GM21447 (cell line): ENCODE measurements around the gene ACKR2.
"Not testable (repeated sequence)": the region's sequence is repeated elsewhere in the genome, so short reads cannot be mapped to it uniquely, and the experiment has no call there.

Source experiments
- ATAC-seq: cut with Tn5 transposase; IDR thresholded peaks from one replicate; pipeline ENCODE4 v1.9.1; 2021; ENCODE audit not compliant: unreplicated experiment

The ACKR2 gene

DNA sequence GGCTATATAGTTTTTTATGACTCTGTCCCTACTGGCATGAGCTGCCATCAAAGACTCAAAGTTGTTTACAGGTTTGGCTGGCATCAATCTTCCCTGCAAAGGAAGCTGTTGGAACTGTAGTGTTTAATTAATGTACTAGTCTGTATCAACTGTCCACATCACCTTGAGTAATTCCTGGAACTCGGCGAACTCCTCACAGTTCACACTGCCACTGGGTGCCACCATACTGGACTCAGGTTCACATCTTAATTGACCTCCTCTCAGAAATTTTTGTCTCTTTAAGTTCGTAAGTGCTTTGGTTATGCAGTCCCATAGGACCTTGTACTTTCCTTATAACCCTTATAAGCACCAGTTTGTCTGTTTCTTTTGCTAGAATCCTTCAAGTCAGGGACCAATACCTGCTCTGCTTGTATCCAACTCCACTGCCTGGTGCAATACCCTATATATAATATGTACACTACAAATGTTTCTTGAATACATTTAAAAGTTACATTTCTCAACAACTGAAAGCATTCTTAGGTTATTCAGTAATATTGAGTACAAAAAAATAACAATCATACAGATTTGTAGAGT, 8.1 kb upstream of the ACKR2 start:
- ATAC-seq = no peak

DNA sequence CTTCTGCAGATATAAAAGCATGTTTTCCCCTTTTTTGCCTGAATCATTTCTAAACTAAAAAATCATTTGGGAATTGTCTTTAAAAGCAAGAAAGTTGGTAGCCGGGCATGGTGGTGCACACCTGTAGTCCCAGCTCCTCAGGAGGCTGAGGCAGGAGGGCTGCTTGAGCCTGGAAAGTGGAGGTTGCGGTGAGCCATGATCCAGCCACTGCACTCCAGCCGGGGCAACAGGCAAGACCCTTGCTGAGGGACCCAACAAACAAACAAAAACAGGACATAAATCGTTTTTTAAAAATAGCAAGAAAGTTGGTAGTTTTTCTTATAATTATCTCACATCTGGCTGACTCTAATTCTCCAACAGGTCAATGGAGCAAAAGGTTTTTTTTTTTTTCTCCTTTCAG, 7.5 kb upstream of the ACKR2 start:
- ATAC-seq = no peak

DNA sequence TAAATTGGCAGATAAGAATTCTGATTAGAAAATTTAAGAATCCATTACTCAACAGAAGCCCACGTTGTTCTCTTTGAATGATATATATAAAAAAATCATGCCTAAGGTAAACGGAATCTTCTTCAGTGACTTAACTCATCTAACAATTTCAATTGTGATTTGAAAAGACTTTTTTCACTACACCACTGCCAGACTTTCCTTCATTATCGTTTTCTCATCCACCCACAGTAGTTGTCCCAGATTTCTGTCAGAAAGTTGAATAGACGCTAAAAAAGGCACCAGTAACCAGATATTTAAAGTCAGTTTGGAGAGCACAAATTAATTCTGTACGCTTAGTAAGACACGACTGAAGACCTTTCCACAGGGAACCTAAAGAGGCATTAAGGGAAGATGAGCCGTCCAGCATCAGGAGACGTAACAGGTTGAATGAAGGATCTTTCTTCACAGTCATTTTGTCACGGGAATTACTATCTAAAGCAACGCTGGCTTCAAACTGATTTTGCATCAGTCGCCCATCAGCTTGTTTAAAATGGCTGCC, 6.3 kb upstream of the ACKR2 start:
- no peak for ATAC-seq

GRCh38 chr3:42803414-42804105, 5.7 kb upstream of the ACKR2 start:
- peak; percentile 32 for ATAC-seq

GRCh38 chr3:42804106-42804830, 5.0 kb upstream of the ACKR2 start, which contains the start of gene HIGD1A:
TSS of gene HIGD1A (minus strand) at chr3:42804490. CDS start at chr3:42794253, 10,237 bp downstream.
- peak; percentile 99 for ATAC-seq

DNA sequence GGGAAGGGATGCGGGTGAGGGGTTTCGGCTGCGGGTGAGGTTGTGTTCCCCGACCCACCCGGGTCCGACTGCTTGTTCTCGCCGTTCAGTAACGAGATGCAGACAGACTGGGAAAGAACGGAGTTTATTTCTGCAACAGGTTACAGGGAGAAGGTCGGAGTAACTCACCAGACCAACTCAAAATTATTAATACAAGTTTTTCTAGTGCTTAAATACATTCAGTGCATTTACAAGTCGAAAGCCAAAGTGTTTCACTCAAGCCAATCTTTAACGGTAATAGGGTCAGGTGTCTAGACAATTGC, 4.5 kb upstream of the ACKR2 start:
- peak; percentile 11 for ATAC-seq

GRCh38 chr3:42805141-42805821, 4.0 kb upstream of the ACKR2 start:
- ATAC-seq = no peak

GRCh38 chr3:42807929-42808328, 1.3 kb upstream of the ACKR2 start:
- ATAC-seq = no peak

DNA sequence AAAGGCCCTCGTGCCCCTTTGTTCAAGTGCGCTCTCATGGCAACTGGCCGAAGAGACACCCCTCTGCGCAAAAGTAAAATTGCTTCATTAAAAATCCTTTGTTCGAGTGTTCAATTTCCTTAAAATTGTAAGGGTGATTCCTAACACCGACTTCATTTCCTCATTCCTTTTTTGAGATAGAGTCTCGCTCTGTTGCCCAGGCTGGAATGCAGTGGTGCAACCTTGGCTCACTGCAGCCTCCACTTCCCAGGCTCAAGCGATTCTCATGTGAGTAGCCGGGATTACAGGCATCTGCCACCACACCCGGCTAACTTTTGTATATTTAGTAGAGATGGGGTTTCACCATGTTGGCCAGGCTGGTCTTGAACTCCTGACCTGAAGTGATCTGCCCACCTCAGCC, 1.5 kb downstream of the ACKR2 start:
- not testable (repeated sequence) for ATAC-seq

DNA sequence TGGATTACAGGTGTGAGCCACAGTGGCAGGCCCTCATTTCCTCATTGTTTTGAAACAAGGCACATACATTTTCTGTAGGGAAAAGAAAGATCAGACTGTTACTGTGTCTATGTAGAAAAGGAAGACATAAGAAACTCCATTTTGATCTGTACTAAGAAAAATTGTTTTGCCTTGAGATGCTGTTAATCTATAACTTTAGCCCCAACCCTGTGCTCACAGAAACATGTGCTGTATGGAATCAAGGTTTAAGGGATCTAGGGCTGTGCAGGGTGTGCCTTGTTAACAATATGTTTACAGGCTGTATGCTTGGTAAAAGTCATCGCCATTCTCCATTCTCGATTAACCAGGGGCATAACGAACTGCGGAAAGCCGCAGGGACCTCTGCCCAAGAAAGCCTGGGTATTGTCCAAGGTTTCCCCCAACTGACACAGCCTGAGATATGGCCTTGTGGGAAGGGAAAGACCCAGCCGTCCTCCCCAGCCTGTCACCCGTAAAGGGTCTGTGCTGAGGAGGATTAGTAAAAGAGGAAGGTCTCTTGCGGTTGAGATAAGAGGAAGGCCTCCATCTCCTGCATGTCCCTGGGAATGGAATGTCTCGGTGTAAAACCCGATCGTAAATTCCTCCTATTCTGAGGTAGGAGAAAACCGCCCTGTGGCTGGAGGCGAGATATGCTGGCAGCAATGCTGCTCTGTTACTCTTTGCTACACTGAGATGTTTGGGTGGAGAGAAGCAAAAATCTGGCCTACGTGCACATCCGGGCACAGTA, 2.1 kb downstream of the ACKR2 start:
- ATAC-seq = not testable (repeated sequence)

DNA sequence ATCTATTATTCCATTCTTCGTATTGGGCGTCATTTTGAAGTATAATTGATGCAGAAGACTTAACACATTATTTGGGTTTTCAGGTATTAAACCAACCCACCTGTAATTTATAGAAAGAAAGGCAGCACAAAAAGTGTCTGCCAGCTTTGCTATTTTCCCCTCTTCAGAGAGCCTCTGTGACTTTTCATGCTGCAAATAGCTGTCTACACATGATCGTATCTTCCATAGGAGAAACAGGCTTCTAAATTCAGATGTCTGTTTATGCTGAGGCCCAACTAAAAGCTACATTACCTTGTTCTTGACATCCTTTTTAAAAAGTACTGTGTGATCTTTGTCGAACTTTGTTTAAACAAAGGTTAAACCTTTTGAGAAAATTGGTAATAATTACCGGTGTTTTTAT, 5.0 kb downstream of the ACKR2 start:
- no peak for ATAC-seq

GRCh38 chr3:42814914-42815507, 5.8 kb downstream of the ACKR2 start:
- no peak for ATAC-seq

- ATAC-seq = no peak
These were observed 6.6 kb downstream of the ACKR2 start for GRCh38 chr3:42815826-42816225.

GRCh38 chr3:42819351-42819965, 10.2 kb downstream of the ACKR2 start:
- ATAC-seq = no peak

DNA sequence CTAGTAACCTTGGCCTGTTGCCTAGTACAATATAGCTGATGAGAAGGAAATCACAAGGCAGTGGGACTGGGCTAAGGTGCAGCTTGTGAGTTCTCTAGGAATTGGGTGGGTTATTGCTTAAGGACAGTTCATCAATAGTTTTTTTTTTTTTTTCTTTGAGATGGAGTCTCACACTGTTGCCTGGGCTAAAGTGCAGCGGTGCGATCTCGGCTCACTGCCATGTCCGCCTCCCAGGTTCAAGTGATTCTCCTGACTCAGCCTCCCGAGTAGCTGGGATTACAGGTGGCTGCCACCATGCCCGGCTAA, 11.5 kb downstream of the ACKR2 start:
- ATAC-seq = no peak

DNA sequence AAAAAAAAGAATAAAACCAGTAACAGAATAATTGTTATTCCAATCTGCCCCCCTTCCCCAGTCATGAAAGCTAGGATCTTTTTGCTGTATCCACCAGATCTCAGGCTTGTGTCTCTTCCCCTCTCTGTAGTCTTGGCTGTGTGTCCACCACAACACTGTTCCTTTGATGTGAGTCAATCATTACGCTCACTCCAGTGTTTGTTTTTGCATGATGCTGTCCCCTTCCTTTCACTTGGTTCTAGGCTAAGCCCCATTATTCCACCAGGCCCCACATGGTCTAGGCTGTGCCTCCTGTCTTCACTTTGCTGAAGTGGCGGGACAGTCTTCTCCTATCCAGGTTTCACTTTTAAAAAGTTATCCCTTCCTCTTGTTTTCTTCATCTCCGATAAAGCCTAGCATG, 13.6 kb downstream of the ACKR2 start:
- ATAC-seq = no peak

DNA sequence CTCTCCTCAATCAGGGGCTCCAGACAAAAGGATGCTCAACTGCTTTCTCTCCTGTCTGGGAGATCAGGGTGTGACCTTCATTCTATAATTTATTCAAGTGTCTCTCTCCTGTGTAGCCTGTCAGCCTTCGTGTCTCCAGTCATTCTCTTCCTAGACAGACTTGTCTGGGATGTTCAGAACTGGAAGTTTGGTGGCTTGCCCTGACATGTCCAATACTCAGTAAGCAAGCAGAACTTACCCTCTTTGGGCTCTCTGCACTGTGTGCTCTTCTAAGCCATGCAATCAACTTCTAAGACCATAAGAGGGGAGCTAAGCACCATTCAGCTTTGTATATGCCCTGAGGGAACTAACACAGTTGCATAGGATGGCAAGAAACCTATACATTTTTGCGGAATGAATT, 14.1 kb downstream of the ACKR2 start:
- ATAC-seq = no peak

- ATAC-seq = no peak
These were observed 16.9 kb downstream of the ACKR2 start for GRCh38 chr3:42826141-42826540.

- no peak for ATAC-seq
These were observed 17.8 kb downstream of the ACKR2 start for GRCh38 chr3:42827023-42827422.

- no peak for ATAC-seq
These were observed 18.4 kb downstream of the ACKR2 start for GRCh38 chr3:42827654-42828053.
